PC-3 (cell line): ENCODE data around the gene RNF130. TPM values are rescaled to one million over a fixed set of nuclear protein-coding genes. Genes with fewer than 3 reads are reported as not detected.

Source experiments
- ATAC-seq: fragments of 200-7000 bp; cut with Tn5 transposase; 2 replicates; pipeline ENCODE4 v1.9.1; 2020; ENCODE audit warnings: mild to moderate bottlenecking, moderate library complexity
- BruUV-seq: library from RNA; stranded (reverse); fragments of 400-500 nt; replicated peaks from 2 replicates; lab custom pipeline; 2021; lab: Mats Ljungman, UMichigan
- CTCF ChIA-PET: fragments of 300-600 bp; sonication (Branson Sonifier 250); formaldehyde crosslinking; loops from one replicate; lab custom pipeline; 2022; ENCODE audit warnings: antibody characterized with exemption; lab: Charles Lee
- POLR2A ChIA-PET: fragments of 300-600 bp; sonication (Branson Sonifier 250); formaldehyde crosslinking; loops from one replicate; lab custom pipeline; 2022; ENCODE audit warnings: antibody characterized with exemption; ENCODE audit not compliant: unreplicated experiment; lab: Charles Lee
- DNase-seq: peaks from one replicate; pipeline ENCODE4 v3.0.0-alpha.2; 2015
- H2AFZ ChIP-seq: fragments of 300-600 bp; sonication (generic); 2 replicates; pipeline ENCODE4 v1.6.0; 2016; ENCODE audit warnings: antibody characterized with exemption, low read length
- H3F3A ChIP-seq: fragments of 300-600 bp; sonication (generic); one replicate; pipeline ENCODE4 v1.6.0; 2017; ENCODE audit warnings: antibody characterized with exemption, low read length, control low read depth, mild to moderate bottlenecking; ENCODE audit not compliant: unreplicated experiment
- H3K27ac ChIP-seq: fragments of 300-600 bp; sonication (generic); 2 replicates; pipeline ENCODE4 v1.5.1; 2016; ENCODE audit warnings: mild to moderate bottlenecking, low read length
- H3K27me3 ChIP-seq: fragments of 300-600 bp; sonication (generic); 2 replicates; pipeline ENCODE4 v1.6.1; 2016; ENCODE audit warnings: low read length, mixed read lengths
- H3K36me3 ChIP-seq: fragments of 300-600 bp; sonication (generic); 2 replicates; pipeline ENCODE4 v1.6.1; 2016; ENCODE audit warnings: low read depth, mixed run types, low read length, mixed read lengths
- H3K4me1 ChIP-seq: fragments of 300-600 bp; sonication (generic); 2 replicates; pipeline ENCODE4 v1.5.1; 2016; ENCODE audit warnings: low read length; ENCODE audit not compliant: insufficient read depth
- H3K4me2 ChIP-seq: fragments of 300-600 bp; sonication (generic); 2 replicates; pipeline ENCODE4 v1.6.0; 2016; ENCODE audit warnings: low read length
- H3K4me3 ChIP-seq: fragments of 300-600 bp; sonication (generic); 2 replicates; pipeline ENCODE4 v1.5.1; 2016; ENCODE audit warnings: mild to moderate bottlenecking, low read length, mixed read lengths
- H3K79me2 ChIP-seq: fragments of 300-600 bp; sonication (generic); 2 replicates; pipeline ENCODE4 v1.6.1; 2017; ENCODE audit warnings: low read length, mixed read lengths
- H3K9ac ChIP-seq: fragments of 300-600 bp; sonication (generic); 2 replicates; pipeline ENCODE4 v1.6.0; 2016; ENCODE audit warnings: mild to moderate bottlenecking, low read length
- H3K9me2 ChIP-seq: fragments of 300-600 bp; sonication (generic); replicated peaks from 2 replicates; pipeline ENCODE4 v1.6.1; 2016; ENCODE audit warnings: mixed run types, low read length, mixed read lengths
- H3K9me3 ChIP-seq: fragments of 300-600 bp; sonication (generic); 2 replicates; pipeline ENCODE4 v1.6.1; 2016; ENCODE audit warnings: low read length, mixed read lengths
- H4K20me1 ChIP-seq: fragments of 300-600 bp; sonication (generic); 2 replicates; pipeline ENCODE4 v1.6.1; 2016; ENCODE audit warnings: low read length, mixed read lengths
- CTCF ChIP-seq: fragments of 300-600 bp; sonication (generic); conservative IDR thresholded peaks from 2 replicates; pipeline ENCODE4 v1.5.1; 2017; ENCODE audit warnings: antibody characterized with exemption, low read depth, mild to moderate bottlenecking, low read length
- EZH2 ChIP-seq: fragments of 300-600 bp; sonication (generic); IDR thresholded peaks from one replicate; pipeline ENCODE4 v1.6.1; 2017; ENCODE audit warnings: antibody characterized with exemption, mild to moderate bottlenecking, low read length; ENCODE audit not compliant: unreplicated experiment
- EZH2phosphoT487 ChIP-seq: fragments of 300-600 bp; sonication (generic); IDR thresholded peaks from 2 replicates; pipeline ENCODE4 v1.6.1; 2018; ENCODE audit warnings: mild to moderate bottlenecking, antibody characterized with exemption, low read length, borderline replicate concordance
- intact Hi-C: fragments of 100-400 bp; cut with micrococcal nuclease; formaldehyde crosslinking; loops from 2 replicates; pipeline ENCODE4 v1.9.0; 2023
- total RNA-seq: library from RNA; depleted of rRNA; stranded (reverse); fragments of >200 nt; gene quantifications from 2 replicates; pipeline ENCODE4 v1.2.3, GENCODE V29; 2014

The RNF130 gene
- total RNA-seq, 1 experiment from 2014 or later: 31.2 TPM

DNA sequence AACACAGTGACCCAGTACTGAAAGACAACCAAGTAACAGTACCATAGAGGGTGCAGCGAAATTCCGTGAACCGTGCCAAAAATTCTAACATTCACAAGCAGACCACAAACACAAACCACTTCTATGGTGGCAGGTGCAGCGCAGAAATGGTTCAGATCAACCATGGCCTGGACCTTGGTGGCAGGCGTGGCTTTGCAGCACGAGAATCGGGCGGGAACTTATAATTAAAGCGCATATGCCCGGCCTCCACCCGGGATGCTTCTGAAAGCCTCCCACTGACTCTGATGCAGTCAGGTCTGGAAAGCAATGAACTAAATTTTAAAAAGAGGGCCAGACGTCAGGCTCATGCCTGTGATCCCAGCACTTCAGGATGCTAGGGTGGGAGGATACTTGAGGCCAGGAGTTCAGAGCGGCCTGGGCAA, 95.8 kb downstream of the RNF130 start:
- TF ChIP-seq CTCF (no peak), EZH2 (no peak), EZH2phosphoT487 (no peak)
- no peaks in the 10 kb centered on the region for H3K36me3 ChIP-seq
- no peaks in the 10 kb centered on the region for H4K20me1 ChIP-seq
- POLR2A ChIA-PET: no interaction called here
- no peaks in the 10 kb centered on the region for H3K9me2 ChIP-seq
- H3K4me2 ChIP-seq: no peak overlapping the region
- no TSS peak for BruUV-seq
- H3K79me2 ChIP-seq: no peaks in the 10 kb centered on the region
- no peaks in the 10 kb centered on the region for H3K4me1 ChIP-seq
- DNase-seq: no peak
- H3K4me3 ChIP-seq: no peak overlapping the region
- H3F3A ChIP-seq: no peaks in the 10 kb centered on the region
- CTCF ChIA-PET: interaction anchor here (0.5 kb wide), 1 partner anchor 885 kb away, joined by 9 read pairs; no protein-coding TSS in a partner anchor
- no peak overlapping the region for H2AFZ ChIP-seq
- no peak for ATAC-seq
- no peaks in the 10 kb centered on the region for H3K27me3 ChIP-seq
- intact Hi-C loops: no loop called here
- no peak overlapping the region for H3K27ac ChIP-seq
- H3K9me3 ChIP-seq: no peaks in the 10 kb centered on the region
- H3K9ac ChIP-seq: no peak overlapping the region

- DNase-seq (peak; percentile 33), ATAC-seq (peak; percentile 70)
- Histone ChIP-seq H3K36me3 (no peaks in the 10 kb centered on the region), H3K9me2 (no peaks in the 10 kb centered on the region), H3K4me1 (no peaks in the 10 kb centered on the region), H3K27ac (no peak overlapping the region), H4K20me1 (no peaks in the 10 kb centered on the region), H3K9me3 (no peaks in the 10 kb centered on the region), H2AFZ (no peak overlapping the region), H3K4me3 (no peak overlapping the region), H3K9ac (no peak overlapping the region), H3K79me2 (no peaks in the 10 kb centered on the region), H3K4me2 (no peak overlapping the region), H3K27me3 (no peaks in the 10 kb centered on the region), H3F3A (no peaks in the 10 kb centered on the region)
- ChIA-PET CTCF (interaction anchor here (0.5 kb wide), 1 partner anchor 885 kb away, joined by 9 read pairs; no protein-coding TSS in a partner anchor), POLR2A (no interaction called here)
- BruUV-seq: no TSS peak
- TF ChIP-seq CTCF: peak; percentile 55
- TF ChIP-seq EZH2: no peak
- intact Hi-C loops: no loop called here
Observed at GRCh38 chr5:179974946-179975712, 96.4 kb downstream of the RNF130 start.

DNA sequence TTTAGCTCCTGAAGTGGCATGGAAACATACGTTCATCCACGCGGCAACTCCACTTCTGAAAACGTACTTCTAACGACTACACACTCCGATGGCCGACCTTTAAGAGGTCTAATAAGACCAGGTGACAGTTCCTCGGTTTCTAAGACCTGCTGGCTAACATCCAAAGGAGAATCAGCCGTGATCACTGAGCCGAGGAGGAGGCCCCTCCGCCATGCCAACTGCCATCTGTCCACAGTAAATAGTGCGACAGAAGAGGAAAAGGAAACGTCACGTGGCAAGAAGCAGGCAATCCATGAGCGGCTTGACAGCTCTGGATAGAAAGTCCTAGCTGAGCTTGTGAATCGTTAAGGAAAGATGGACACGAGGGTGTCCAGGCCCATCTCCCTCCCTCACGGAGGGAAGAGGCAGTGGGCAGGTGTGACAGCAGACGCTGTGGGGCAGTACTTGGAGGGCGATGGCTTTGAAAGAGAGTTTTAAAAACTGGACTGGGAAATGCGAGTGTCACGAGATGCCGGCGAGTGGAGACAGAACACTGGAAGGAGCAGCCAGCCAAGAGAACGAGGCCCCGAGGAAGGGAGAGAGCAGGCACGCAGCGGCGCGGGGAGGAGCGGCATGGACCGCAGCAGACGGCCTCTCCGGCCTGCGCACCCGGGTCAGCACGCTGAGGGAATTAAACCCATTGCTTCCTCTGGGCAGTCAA, 97.2 kb downstream of the RNF130 start:
- intact Hi-C loops: no loop called here
- TF ChIP-seq CTCF (no peak), EZH2phosphoT487 (no peak), EZH2 (no peak)
- no peaks in the 10 kb centered on the region for H3K36me3 ChIP-seq

More for the DNA sequence above, 97.2 kb downstream of the RNF130 start:
- Histone ChIP-seq H3K4me1 (no peaks in the 10 kb centered on the region), H3K27ac (no peak overlapping the region), H2AFZ (no peak overlapping the region), H3K27me3 (no peaks in the 10 kb centered on the region), H4K20me1 (no peaks in the 10 kb centered on the region), H3F3A (no peaks in the 10 kb centered on the region), H3K9me3 (no peaks in the 10 kb centered on the region), H3K79me2 (no peaks in the 10 kb centered on the region), H3K9ac (no peak overlapping the region), H3K9me2 (no peaks in the 10 kb centered on the region), H3K4me2 (no peak overlapping the region), H3K4me3 (no peak overlapping the region)
- POLR2A ChIA-PET: no interaction called here
- DNase-seq (no peak), ATAC-seq (no peak)
- BruUV-seq: no TSS peak
- CTCF ChIA-PET: no interaction called here
